Adrenal gland (tissue), 5 donors: ENCODE data around the gene TPTE2.

Experiments used
- CTCF ChIP-seq, 6 experiments: fragments of 450-650 bp in 4 of 6; fragments of 200-600 bp in 2 of 6; sonication (generic) in 1 of 6; IDR thresholded peaks; 1 replicate in 5 of 6; 2 replicates in 1 of 6; pipeline versions ENCODE4 v1.5.1 to v1.8.0; 2016 to 2021; ENCODE audit warnings: antibody characterized with exemption in 6 of 6, mild to moderate bottlenecking in 2 of 6, moderate library complexity in 1 of 6
- POLR2A ChIP-seq, 2 donors: fragments of 450-650 bp; IDR thresholded peaks; one replicate each; pipeline ENCODE4 v1.6.1; 2017; ENCODE audit warnings: antibody characterized with exemption in 2 of 2, mild to moderate bottlenecking in 2 of 2, moderate library complexity in 1 of 2
- donor health status: DM: no; HTN: no; CAD: no.

GRCh38 chr13:19567820-19568534 is 6.6 kb upstream of the TPTE2 start:
- TF ChIP-seq CTCF (IDR thresholded peaks at IDR 0.05) (no peak), POLR2A (IDR thresholded peaks at IDR 0.05) (no peak)
